Thyroid gland (tissue), 4 donors: ENCODE data around the gene RNU6-1.

Experiments used
- POLR2A ChIP-seq, 2 donors: fragments of 450-650 bp; IDR thresholded peaks; one replicate each; pipeline ENCODE4 v1.6.1; 2017; ENCODE audit warnings: antibody characterized with exemption in 2 of 2, mild to moderate bottlenecking in 2 of 2, moderate library complexity in 1 of 2
- TF ChIP-seq, protein P1 (sequence below), 6 experiments: fragments of 200-600 bp in 3 of 6; fragments of 450-650 bp in 3 of 6; sonication (generic) in 3 of 6; IDR thresholded peaks; one replicate each; pipeline ENCODE4 v1.5.1; 2016 to 2019; ENCODE audit warnings: antibody characterized with exemption in 6 of 6, mild to moderate bottlenecking in 2 of 6, inconsistent platforms in 1 of 6, moderate library complexity in 1 of 6

- TF ChIP-seq, protein P1, sequence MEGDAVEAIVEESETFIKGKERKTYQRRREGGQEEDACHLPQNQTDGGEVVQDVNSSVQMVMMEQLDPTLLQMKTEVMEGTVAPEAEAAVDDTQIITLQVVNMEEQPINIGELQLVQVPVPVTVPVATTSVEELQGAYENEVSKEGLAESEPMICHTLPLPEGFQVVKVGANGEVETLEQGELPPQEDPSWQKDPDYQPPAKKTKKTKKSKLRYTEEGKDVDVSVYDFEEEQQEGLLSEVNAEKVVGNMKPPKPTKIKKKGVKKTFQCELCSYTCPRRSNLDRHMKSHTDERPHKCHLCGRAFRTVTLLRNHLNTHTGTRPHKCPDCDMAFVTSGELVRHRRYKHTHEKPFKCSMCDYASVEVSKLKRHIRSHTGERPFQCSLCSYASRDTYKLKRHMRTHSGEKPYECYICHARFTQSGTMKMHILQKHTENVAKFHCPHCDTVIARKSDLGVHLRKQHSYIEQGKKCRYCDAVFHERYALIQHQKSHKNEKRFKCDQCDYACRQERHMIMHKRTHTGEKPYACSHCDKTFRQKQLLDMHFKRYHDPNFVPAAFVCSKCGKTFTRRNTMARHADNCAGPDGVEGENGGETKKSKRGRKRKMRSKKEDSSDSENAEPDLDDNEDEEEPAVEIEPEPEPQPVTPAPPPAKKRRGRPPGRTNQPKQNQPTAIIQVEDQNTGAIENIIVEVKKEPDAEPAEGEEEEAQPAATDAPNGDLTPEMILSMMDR (IDR thresholded peaks at IDR 0.05) = no peak
- no peak for TF ChIP-seq POLR2A (IDR thresholded peaks at IDR 0.05)
Observed at GRCh38 chr15:67873777-67874176, 33.9 kb upstream of the RNU6-1 start.
